Testis (tissue), 2 donors: Measurements from ENCODE around the gene ZBTB48.

Experiments
- POLR2A ChIP-seq: fragments of 450-650 bp; IDR thresholded peaks from one replicate; pipeline ENCODE4 v1.6.1; 2017; ENCODE audit warnings: antibody characterized with exemption, mild to moderate bottlenecking, moderate library complexity
- TF ChIP-seq, protein P1 (sequence below), 3 experiments: fragments of 450-650 bp in 2 of 3; fragments of 200-600 bp in 1 of 3; sonication (generic) in 1 of 3; IDR thresholded peaks; one replicate each; pipeline ENCODE4 v1.5.1; 2016 to 2019; ENCODE audit warnings: antibody characterized with exemption in 3 of 3, mild to moderate bottlenecking in 2 of 3, moderate library complexity in 1 of 3

DNA sequence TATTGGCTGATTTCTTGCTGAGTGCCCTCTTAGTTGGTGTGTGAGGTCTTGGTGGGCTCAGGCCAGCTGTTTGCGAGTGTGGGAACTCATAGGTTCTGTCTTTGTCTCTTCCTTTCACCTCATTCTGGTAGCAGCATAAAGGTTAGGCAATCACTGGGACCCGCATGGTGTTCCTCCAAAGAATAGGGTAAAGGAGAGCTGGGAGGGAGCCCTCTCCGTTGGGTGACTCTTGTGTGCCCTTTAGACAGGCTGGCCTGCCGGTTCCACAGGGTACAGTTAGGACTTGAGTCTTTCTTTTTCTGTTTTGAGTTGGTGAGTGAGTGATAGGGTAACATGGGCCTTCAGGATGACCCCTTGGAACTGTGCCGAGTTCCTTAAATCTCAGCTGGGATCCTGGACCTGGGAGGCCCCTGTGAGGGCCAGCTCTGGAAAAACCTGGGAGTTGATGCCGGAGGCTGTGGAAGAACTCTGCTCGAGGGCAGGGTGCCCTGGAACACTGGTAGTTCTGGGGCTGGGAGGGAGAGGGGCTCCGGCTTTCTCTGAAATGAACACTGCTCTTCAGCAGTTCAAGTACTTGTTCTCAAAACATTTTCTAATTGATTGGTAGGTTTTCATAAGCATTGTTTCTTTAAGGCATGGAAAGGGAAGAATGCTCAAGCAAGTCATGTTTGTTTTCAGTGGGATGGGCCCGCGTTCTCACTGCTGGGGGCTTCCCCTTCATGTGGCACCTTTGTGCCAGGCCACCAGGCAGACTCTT is 42.8 kb downstream of the ZBTB48 start:
- TF ChIP-seq, protein P1, sequence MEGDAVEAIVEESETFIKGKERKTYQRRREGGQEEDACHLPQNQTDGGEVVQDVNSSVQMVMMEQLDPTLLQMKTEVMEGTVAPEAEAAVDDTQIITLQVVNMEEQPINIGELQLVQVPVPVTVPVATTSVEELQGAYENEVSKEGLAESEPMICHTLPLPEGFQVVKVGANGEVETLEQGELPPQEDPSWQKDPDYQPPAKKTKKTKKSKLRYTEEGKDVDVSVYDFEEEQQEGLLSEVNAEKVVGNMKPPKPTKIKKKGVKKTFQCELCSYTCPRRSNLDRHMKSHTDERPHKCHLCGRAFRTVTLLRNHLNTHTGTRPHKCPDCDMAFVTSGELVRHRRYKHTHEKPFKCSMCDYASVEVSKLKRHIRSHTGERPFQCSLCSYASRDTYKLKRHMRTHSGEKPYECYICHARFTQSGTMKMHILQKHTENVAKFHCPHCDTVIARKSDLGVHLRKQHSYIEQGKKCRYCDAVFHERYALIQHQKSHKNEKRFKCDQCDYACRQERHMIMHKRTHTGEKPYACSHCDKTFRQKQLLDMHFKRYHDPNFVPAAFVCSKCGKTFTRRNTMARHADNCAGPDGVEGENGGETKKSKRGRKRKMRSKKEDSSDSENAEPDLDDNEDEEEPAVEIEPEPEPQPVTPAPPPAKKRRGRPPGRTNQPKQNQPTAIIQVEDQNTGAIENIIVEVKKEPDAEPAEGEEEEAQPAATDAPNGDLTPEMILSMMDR (IDR thresholded peaks at IDR 0.05) = no peak
- no peak for TF ChIP-seq POLR2A
